NCI-H748 (cell line): Measurements from ENCODE around the gene PES1.
A peak's percentile ranks its signal among the peaks of the same experiment; 100 is the strongest.
"Not testable (repeated sequence)": the region's sequence is repeated elsewhere in the genome, so short reads cannot be mapped to it uniquely, and the experiment has no call there.

Experiments
- DNase-seq: peaks from one replicate; lab custom pipeline; 2025; ENCODE audit not compliant: unreplicated experiment; lab: John Stamatoyannopoulos, UW

The PES1 gene

DNA sequence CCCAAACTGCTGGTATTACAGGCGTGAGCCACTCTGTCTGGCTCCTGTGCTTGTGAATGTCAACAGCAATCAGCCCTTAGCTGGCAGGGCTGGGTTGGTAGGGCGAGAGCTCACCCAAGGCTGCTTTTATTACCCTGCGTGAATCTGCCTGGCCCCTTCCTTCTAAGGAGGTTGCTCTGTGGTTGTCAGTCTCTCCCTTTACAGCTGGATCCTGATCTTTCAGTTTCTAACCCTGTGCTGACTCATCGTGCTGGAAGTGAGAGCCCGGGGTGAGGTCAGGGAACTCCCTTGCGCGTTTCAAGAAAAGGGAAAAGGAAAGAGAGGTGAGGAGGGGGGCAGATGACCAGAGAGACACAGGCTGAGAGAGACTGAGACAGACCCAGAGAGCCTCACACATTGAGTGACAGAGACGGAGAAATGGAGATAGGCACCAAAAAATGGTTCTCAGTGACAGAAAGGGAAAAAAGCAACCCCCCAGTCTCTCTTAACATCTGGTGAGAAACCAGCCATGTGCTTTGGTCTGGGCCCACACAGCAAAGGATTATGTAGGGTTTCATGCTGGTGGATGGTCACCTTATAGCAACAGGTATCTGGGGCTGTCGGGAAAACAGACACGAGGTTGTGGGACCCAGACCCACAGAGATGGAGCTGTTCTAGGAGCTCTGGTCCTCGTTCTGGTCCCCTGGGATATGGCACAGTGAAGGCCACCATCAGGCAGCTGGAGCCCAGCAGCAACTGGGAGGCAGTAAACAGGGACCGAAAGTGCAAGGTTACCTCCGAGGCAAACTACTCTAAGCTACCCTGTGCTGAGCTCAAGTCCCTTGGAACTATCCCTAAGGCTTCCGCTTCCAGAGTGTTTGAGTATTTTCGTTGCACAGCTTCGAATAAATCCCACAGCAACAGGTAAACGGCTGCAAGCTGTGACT is 17.8 kb upstream of the PES1 start:
- DNase-seq: no peak

DNA sequence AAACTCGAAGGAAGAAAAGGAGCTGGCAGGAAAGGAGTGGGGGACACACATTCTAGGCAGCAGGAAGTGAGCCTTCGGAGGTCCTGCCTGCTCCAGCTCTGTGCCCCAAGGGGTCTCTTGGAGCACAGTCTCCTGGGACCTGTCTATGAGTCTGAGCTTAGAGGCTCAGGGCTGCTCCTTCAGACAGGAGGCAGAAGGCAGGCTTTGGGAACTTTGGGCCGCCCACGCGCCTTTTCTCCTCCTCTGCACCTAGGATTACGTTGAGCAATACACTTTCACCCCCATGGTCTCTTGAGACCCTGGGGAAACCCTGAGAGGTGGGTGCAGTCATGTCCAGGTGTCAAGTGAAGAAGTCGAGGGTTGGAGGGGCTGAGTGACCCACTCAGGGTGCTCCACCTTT is 16.2 kb upstream of the PES1 start:
- no peak for DNase-seq

DNA sequence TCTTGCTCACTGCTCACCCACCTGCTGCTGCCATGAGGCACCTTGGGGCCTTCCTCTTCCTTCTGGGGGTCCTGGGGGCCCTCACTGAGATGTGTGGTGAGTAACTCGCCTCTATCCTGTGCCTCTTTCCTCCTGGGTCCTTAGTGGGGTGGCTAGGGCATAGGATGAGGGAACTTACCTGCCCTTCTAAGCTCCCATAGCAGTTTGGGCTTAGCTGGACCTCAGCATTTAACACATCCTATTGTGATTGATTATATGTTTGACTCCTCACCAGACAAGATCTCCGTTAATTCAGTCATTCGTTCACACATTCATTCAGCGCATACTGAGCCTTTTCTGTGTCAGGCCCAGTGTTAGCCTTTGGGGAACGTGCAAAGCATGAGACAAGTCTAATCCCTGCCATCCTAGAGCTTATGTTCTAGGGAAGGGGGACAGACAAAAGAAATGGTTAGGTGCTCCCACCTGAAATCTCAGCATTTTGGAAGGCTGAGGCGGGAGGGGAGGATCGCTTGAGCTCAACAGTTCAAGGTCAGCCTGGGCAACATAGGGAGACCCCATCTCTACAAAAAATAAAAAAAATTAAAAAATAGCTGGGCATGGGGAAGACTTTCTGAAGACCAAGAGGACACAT is 15.7 kb upstream of the PES1 start:
- DNase-seq: no peak

DNA sequence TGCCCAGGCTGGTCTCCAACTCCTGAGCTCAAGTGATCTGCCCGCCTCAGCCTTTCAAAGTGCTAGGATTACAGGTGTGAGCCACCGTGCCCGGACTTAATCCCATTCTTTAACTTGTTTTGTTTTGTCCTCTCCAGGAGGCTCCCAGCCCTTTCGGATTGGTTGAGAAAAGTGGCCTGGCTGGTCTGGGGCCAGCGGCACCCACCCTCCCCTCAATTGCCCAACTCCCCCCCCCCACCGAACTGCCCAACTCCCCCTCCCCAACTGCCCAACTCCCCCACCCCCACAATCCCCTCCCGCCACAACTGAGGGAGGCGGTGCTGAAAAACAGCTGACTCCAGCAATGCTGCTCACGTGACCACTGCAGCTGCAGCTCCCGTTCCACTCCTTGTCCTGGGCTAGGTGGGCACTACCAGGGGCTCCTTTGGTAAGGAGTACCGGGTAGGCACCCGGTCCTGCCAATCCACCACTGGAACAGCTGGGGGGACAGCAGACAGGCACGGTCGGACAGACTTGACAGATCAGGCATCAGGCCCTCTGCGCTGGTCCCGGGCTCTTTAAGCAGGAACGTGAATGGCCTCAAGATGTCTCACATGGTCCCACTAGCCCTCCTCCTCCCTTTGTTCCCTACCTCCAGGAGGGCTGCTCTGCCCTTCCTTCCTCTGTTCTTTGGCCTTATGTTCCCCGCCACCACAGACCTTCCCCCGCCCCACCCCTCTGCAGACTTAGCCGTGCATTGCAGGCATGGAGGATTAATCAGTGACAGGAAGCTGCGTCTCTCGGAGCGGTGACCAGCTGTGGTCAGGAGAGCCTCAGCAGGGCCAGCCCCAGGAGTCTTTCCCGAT is 15.0 kb upstream of the PES1 start, which contains the start of gene TCN2:
TCN2 (plus strand) TSS at position 720 of the 845 bp plus-strand sequence. CDS start 158 bp downstream, outside the sequence.
- peak; percentile 83 for DNase-seq

DNA sequence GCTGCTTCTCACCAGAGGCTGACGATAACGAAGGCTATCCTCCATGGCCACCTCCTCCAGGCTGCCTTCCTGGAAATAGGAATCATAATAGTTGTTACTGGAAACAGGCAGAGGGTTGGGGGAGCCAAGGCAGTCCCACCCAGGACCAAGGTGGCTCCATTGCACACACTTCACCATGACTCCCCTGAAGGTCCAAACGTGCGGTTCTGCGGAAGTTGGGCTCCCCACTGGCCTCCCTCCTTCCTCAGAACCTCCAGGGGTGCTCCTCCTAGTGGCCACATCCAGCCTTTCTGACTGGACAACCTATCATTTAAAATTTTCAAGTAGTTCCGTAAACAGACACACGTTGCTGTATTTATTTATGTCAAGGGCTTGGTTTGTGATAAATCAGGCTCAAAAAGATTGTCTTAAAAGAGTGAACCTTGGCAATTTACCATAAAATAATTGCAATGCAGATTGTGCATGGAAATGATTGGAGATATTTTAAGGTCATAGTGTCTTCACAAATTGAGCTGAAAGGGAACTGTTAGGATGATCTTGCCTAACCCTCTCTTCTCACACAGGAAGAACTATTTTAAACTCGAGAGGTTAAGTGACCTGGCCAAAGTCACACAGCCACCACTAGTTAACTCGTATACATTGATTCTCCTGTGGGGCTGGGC is 13.9 kb upstream of the PES1 start:
- DNase-seq: peak; percentile 55

DNA sequence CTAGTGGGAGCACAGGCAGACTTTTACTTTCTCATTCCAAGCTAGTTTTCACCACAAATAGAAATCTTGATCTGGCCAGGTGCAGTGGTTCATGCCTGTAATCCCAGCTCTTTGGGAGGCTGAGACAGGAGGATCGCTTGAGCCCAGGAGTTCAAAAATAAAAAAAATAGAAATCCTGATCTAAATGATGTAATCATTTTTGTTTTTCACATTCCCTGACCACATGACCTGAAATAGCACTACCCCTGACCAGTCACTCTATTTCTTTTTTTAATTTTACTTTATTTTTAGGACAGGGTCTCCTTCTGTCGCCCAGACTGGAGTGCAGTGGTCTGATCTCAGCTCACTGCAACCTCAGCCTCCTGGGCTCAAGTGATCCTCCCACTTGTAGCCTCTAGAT is 13.0 kb upstream of the PES1 start:
- DNase-seq: no peak

DNA sequence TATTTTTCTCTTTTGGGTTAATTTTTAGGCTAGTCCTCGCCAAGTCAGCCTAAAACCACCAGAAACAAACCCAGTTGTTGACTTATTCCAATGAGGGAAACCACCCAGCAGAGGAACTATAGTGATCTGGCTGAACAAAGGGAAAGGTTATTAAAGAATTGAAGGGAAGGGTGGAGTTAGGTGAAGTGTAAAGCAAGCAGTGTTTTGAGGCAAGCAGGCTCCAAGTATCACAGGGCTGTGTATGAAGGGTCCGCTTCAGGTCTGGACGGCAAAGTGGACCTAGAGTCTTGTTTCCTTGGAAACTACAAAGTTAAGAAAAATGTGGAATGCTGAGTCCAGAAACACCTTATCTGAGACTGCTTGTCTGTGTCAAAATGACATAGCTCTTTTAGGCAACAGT is 12.1 kb upstream of the PES1 start:
- DNase-seq: no peak

- DNase-seq: peak; percentile 20
These were observed 10.3 kb upstream of the PES1 start for GRCh38 chr22:30602049-30602448.

- no peak for DNase-seq
These were observed 9.8 kb upstream of the PES1 start for GRCh38 chr22:30601464-30601863.

DNA sequence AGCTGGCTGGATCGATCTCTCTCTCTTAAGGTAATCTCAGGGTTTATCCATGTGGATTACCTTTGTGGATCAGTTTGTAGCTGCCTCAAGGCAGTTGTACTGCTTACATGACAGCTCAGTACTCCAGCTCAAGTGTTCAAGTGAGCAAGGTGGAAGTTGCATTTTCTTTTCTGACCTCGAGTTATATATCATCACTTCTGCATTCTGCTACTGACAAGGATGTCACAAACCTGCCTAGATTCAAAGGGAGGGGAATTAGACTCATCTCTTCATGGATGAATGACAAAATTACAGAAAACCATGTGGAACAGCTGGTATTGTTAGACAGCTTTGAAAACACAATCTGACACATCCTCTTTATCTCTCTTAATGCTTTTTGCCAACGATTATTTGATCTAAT is 9.2 kb upstream of the PES1 start:
- DNase-seq: no peak

GRCh38 chr22:30598986-30599385 is 7.3 kb upstream of the PES1 start:
- no peak for DNase-seq

GRCh38 chr22:30596886-30597285 is 5.2 kb upstream of the PES1 start:
- no peak for DNase-seq

GRCh38 chr22:30596199-30596598 is 4.5 kb upstream of the PES1 start:
- DNase-seq: no peak

DNA sequence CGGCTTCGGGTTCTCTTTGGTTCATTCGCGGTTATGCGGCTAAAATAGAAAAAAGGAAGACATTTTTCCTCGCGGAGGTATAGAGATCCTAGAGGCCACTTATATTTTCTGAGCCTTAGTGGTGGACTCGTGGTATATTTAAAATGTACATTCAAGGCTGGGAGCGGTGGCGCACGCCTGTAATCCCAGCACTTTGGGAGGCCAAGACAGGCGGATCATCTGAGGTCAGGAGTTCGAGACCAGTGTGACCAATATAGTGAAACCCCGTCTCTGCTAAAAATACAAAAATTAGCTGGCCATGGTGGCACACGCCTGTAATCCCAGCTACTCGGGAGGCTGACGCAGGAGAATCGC is 627 bp upstream of the PES1 start:
- not testable (repeated sequence) for DNase-seq

GRCh38 chr22:30591191-30591587 is 521 bp downstream of the PES1 start:
- DNase-seq: no peak

- DNase-seq: no peak
These were observed 5.3 kb downstream of the PES1 start for GRCh38 chr22:30586414-30586813.

DNA sequence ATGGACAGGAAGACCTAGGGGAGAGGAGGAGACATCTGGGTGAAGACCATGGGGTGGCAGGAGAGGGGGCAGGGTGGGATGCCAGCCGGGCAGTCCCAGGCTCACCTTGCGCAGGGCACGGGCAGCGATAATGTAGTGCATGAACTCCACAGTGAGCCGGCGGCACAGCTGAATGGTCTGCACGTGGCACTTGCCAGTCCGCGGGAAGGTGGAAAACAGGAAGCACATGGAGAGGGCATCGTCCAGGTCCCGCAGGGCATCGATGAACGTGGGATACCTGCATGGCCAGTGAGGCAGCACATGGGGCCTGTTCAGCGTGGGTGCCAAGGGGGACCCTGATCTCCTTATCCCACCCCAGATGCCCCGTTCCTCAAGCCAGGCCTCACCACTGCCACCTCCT is 7.3 kb downstream of the PES1 start:
- DNase-seq: no peak

- no peak for DNase-seq
These were observed 8.7 kb downstream of the PES1 start for GRCh38 chr22:30582788-30583545.

DNA sequence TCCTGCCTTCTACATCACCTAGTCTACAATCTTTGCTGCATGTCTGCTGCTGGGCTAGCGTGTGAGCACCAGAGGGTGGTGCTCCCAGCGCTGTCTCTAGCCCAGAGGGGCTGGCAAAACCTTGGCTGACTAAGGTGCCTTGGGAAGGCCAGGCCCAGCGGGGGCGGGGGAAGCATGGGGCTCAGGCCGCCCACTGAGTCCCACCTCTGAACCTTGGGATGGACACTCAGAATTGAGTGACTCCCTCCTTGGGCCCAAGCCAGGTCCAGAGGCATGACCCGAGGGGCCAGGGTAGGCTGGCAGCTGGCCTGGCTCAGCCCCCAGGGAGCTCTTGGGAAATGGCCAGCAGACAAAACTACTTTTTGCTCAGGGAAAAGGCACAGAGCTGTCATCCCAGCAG is 9.7 kb downstream of the PES1 start:
- no peak for DNase-seq

DNA sequence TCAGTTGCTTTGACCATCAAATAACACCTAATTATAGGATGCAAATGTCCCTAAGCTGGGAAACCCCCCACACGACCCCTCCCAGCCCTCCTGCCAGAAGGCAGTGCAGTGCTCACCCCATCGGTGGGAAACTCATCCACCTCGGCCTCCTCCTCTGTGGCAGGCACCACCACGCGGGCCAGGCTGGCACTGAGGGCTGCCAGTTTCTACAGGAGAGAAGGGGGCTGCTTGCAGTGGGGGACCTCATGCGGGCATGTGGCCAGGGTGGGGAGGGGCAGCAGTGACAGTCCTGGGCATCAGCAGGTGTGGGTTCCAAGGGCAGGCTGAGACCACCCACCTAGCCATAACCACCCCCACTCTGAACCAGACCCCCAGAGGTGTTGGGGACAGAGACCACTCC is 10.8 kb downstream of the PES1 start:
- no peak for DNase-seq
